Sigmoid colon (tissue), 7 donors: ENCODE results near the gene TSHZ1. TPM values are rescaled to one million over a fixed set of nuclear protein-coding genes. Genes with fewer than 3 reads are reported as not detected.

Experiments used
- DNase-seq: peaks from one replicate; pipeline ENCODE4 v3.0.0-alpha.2; 2019
- H3K27ac ChIP-seq, 4 donors: fragments of 200-600 bp; sonication (generic); one replicate each; pipeline ENCODE4 v1.5.1; 2016 to 2019; ENCODE audit warnings: mild to moderate bottlenecking in 1 of 4
- H3K27me3 ChIP-seq, 3 donors: fragments of 200-600 bp; sonication (generic); one replicate each; pipeline ENCODE4 v1.5.1; 2019; ENCODE audit warnings: mild to moderate bottlenecking in 1 of 3
- H3K36me3 ChIP-seq, 4 donors: fragments of 200-600 bp; sonication (generic); one replicate each; pipeline ENCODE4 v1.5.1; 2016 to 2019
- H3K4me1 ChIP-seq, 4 donors: fragments of 200-600 bp; sonication (generic); one replicate each; pipeline ENCODE4 v1.5.1; 2017 to 2019
- H3K4me3 ChIP-seq, 4 donors: fragments of 200-600 bp; sonication (generic); one replicate each; pipeline ENCODE4 v1.5.1; 2017 to 2019; ENCODE audit warnings: mild to moderate bottlenecking in 2 of 4, moderate library complexity in 1 of 4
- H3K9me3 ChIP-seq, 4 donors: fragments of 200-600 bp in 3 of 4; sonication (generic) in 3 of 4; one replicate each; pipeline versions ENCODE4 v1.5.1 to v1.6.1; 2013 to 2019
- CTCF ChIP-seq, 4 experiments: fragments of 450-650 bp in 3 of 4; fragments of 200-600 bp in 1 of 4; IDR thresholded peaks; one replicate each; pipeline ENCODE4 v1.5.1; 2016 to 2019; ENCODE audit warnings: antibody characterized with exemption in 4 of 4, mild to moderate bottlenecking in 3 of 4, moderate library complexity in 2 of 4
- EP300 ChIP-seq, 4 donors: sonication (generic); formaldehyde crosslinking; IDR thresholded peaks; one replicate each; pipeline ENCODE4 v1.6.1; 2017; ENCODE audit warnings: antibody characterized with exemption in 4 of 4
- POLR2A ChIP-seq, 2 donors: fragments of 450-650 bp; IDR thresholded peaks; one replicate each; pipeline ENCODE4 v1.6.1; 2016; ENCODE audit warnings: antibody characterized with exemption in 2 of 2, mild to moderate bottlenecking in 2 of 2, moderate library complexity in 2 of 2
- POLR2AphosphoS5 ChIP-seq, 4 donors: sonication (generic); formaldehyde crosslinking; IDR thresholded peaks; one replicate each; pipeline ENCODE4 v1.6.1; 2017; ENCODE audit warnings: antibody characterized with exemption in 4 of 4
- WGBS, 2 donors: extraction: QIAGEN DNeasy Blood & Tissue Kit; methylation state at CpG; one replicate each; pipeline ENCODE4 v1.1.7; 2013; 5-methylcytosine and 5-hydroxymethylcytosine counted together
- intact Hi-C: fragments of 100-400 bp; cut with DNase I; formaldehyde crosslinking; loops from one replicate; pipeline ENCODE4 v1.15.1; 2023
- polyA plus RNA-seq, 3 donors: library from polyadenylated mRNA; stranded (reverse); fragments of 200-250 nt; gene quantifications; one replicate each; pipeline ENCODE4 v1.2.3, GENCODE V29; 2013
- total RNA-seq, 4 donors: library from RNA; depleted of rRNA; stranded (reverse); fragments of >200 nt; gene quantifications; one replicate each; pipeline ENCODE4 v1.1.0, GENCODE V29; 2016
- donor health status: healthy with polysubstance abuse.
- donor health status: Bipolar disorder and iron deficiency.
- donor health status: healthy.

TSHZ1 gene
- total and polyA plus RNA-seq, 7 donors: 7.8 to 29.4 (median 23.0) TPM

- H3K27me3 ChIP-seq: no peaks in the 10 kb centered on the region
- intact Hi-C loops: no loop called here
- peaks cover 0 to 19% (median 12%) of the 10 kb centered on the region in 4 donors for H3K4me1 ChIP-seq
- 96 to 98% methylated on average over 15 of the region's 15 CpGs for WGBS, 2 donors
- H3K9me3 ChIP-seq: no peaks in the 10 kb centered on the region
- peaks cover 9 to 26% (median 17%) of the 10 kb centered on the region in 4 donors for H3K36me3 ChIP-seq
- H3K4me3 ChIP-seq: no peak overlapping the region
- TF ChIP-seq POLR2AphosphoS5 (IDR thresholded peaks at IDR 0.05) (no peak), CTCF (IDR thresholded peaks at IDR 0.05) (no peak), POLR2A (IDR thresholded peaks at IDR 0.05) (no peak), EP300 (IDR thresholded peaks at IDR 0.05) (no peak)
- no peak overlapping the region for H3K27ac ChIP-seq
- DNase-seq: no peak
Measured at GRCh38 chr18:75282746-75283145, 72.1 kb downstream of the TSHZ1 start.

- DNase-seq: no peak
- intact Hi-C loops: no loop called here
- Histone ChIP-seq H3K27me3 (no peaks in the 10 kb centered on the region), H3K36me3 (peaks cover 9 to 36% (median 17%) of the 10 kb centered on the region in 4 donors), H3K4me1 (peaks cover 0 to 19% (median 11%) of the 10 kb centered on the region in 4 donors), H3K9me3 (no peaks in the 10 kb centered on the region), H3K27ac (no peak overlapping the region), H3K4me3 (no peak overlapping the region)
- no peak for TF ChIP-seq CTCF (IDR thresholded peaks at IDR 0.05)
- no peak for TF ChIP-seq POLR2A (IDR thresholded peaks at IDR 0.05)
- TF ChIP-seq EP300 (IDR thresholded peaks at IDR 0.05): no peak
- TF ChIP-seq POLR2AphosphoS5 (IDR thresholded peaks at IDR 0.05): no peak
- 93 to 94% methylated on average over 7 of the region's 7 CpGs for WGBS, 2 donors
Measured at GRCh38 chr18:75283731-75284130, 73.1 kb downstream of the TSHZ1 start.

- Histone ChIP-seq H3K4me1 (peaks cover 0 to 16% (median 10%) of the 10 kb centered on the region in 4 donors), H3K9me3 (no peaks in the 10 kb centered on the region), H3K27ac (no peak overlapping the region), H3K27me3 (no peaks in the 10 kb centered on the region), H3K36me3 (peaks cover 9 to 39% (median 17%) of the 10 kb centered on the region in 4 donors), H3K4me3 (no peak overlapping the region)
- TF ChIP-seq POLR2A (IDR thresholded peaks at IDR 0.05) (no peak), POLR2AphosphoS5 (IDR thresholded peaks at IDR 0.05) (no peak), EP300 (IDR thresholded peaks at IDR 0.05) (no peak), CTCF (IDR thresholded peaks at IDR 0.05) (no peak)
- no peak for DNase-seq
- intact Hi-C loops: no loop called here
- WGBS, 2 donors: 98% methylated on average over 16 of the region's 16 CpGs
Measured at GRCh38 chr18:75284566-75284965, 74.0 kb downstream of the TSHZ1 start.

DNA sequence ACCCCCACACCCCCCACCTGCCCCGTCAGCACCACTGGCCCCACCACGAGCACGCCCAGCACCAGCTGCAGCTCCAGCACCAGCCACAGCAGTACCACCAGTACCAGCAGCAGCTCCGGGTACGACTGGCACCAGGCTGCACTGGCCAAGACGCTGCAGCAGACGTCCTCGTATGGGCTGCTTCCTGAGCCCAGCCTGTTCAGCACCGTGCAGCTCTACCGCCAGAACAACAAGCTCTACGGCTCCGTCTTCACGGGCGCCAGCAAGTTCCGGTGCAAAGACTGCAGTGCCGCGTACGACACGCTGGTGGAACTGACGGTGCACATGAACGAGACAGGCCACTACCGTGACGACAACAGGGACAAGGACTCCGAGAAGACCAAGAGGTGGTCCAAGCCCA is 75.3 kb downstream of the TSHZ1 start:
- intact Hi-C loops: no loop called here
- H3K27me3 ChIP-seq: no peaks in the 10 kb centered on the region
- H3K27ac ChIP-seq: no peak overlapping the region
- TF ChIP-seq EP300 (IDR thresholded peaks at IDR 0.05) (no peak), POLR2AphosphoS5 (IDR thresholded peaks at IDR 0.05) (no peak)
- WGBS, 2 donors: 97 to 98% methylated on average over 24 of the region's 24 CpGs
- H3K4me1 ChIP-seq: peaks cover 0 to 5% (median 1%) of the 10 kb centered on the region in 4 donors
- peaks cover 9 to 39% (median 17%) of the 10 kb centered on the region in 4 donors for H3K36me3 ChIP-seq
- H3K4me3 ChIP-seq: no peak overlapping the region
- no peaks in the 10 kb centered on the region for H3K9me3 ChIP-seq
- DNase-seq: no peak

DNA sequence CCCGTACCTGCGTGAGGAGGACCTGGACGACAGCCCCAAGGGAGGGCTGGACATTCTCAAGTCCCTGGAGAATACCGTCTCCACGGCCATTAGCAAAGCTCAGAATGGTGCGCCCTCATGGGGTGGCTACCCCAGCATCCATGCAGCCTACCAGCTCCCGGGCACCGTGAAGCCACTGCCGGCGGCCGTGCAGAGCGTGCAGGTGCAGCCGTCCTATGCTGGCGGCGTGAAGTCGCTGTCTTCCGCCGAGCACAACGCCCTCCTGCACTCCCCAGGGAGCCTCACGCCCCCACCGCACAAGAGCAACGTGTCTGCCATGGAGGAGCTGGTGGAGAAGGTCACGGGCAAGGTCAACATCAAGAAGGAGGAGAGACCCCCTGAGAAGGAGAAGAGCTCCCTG is 76.4 kb downstream of the TSHZ1 start:
- peaks cover 9 to 39% (median 17%) of the 10 kb centered on the region in 4 donors for H3K36me3 ChIP-seq
- DNase-seq: no peak

More for the DNA sequence above, 76.4 kb downstream of the TSHZ1 start:
- WGBS, 2 donors: 98% methylated on average over 23 of the region's 23 CpGs
- Histone ChIP-seq H3K9me3 (no peaks in the 10 kb centered on the region), H3K27ac (no peak overlapping the region), H3K4me1 (no peaks in the 10 kb centered on the region), H3K27me3 (no peaks in the 10 kb centered on the region), H3K4me3 (no peak overlapping the region)
- intact Hi-C loops: no loop called here
- no peak for TF ChIP-seq CTCF (IDR thresholded peaks at IDR 0.05)
- TF ChIP-seq POLR2AphosphoS5 (IDR thresholded peaks at IDR 0.05): no peak
- no peak for TF ChIP-seq POLR2A (IDR thresholded peaks at IDR 0.05)
- TF ChIP-seq EP300 (IDR thresholded peaks at IDR 0.05): no peak
